ENCODE results near the gene ADNP2.

Gene ADNP2

GRCh38 chr18:80183273-80184050 lies 74.4 kb downstream of the ADNP2 start:
- TF ChIP-seq CTCF (IDR thresholded peaks at IDR 0.05; ENCODE audit: extremely low read depth, insufficient read depth, missing control alignments) = no peak
- in situ Hi-C loops (cut with MboI; ENCODE audit: low pct_unique_long_range_greater_than_20kb, low sequenced_read_pairs, unreplicated experiment) = no loop called here
- no peak for DNase-seq (ENCODE audit: low spot score)

- no peak for TF ChIP-seq CTCF (IDR thresholded peaks at IDR 0.05; ENCODE audit: extremely low read depth, insufficient read depth, missing control alignments)
- DNase-seq (ENCODE audit: low spot score) = no peak
- in situ Hi-C loops (cut with MboI; ENCODE audit: low pct_unique_long_range_greater_than_20kb, low sequenced_read_pairs, unreplicated experiment) = no loop called here
These were observed 75.2 kb downstream of the ADNP2 start for GRCh38 chr18:80184243-80184772.

GRCh38 chr18:80185545-80185944 lies 76.5 kb downstream of the ADNP2 start:
- in situ Hi-C loops (cut with MboI; ENCODE audit: low pct_unique_long_range_greater_than_20kb, low sequenced_read_pairs, unreplicated experiment) = no loop called here
- no peak for TF ChIP-seq CTCF (IDR thresholded peaks at IDR 0.05; ENCODE audit: extremely low read depth, insufficient read depth, missing control alignments)
- DNase-seq (ENCODE audit: low spot score) = no peak

- in situ Hi-C loops (cut with MboI; ENCODE audit: low pct_unique_long_range_greater_than_20kb, low sequenced_read_pairs, unreplicated experiment) = no loop called here
- no peak for DNase-seq (ENCODE audit: low spot score)
These were observed 79.0 kb downstream of the ADNP2 start for GRCh38 chr18:80187956-80188642.

GRCh38 chr18:80188643-80189530 lies 79.8 kb downstream of the ADNP2 start:
- in situ Hi-C loops (cut with MboI; ENCODE audit: low pct_unique_long_range_greater_than_20kb, low sequenced_read_pairs, unreplicated experiment) = no loop called here

More at GRCh38 chr18:80187956-80188642, 79.0 kb downstream of the ADNP2 start:
- TF ChIP-seq CTCF (IDR thresholded peaks at IDR 0.05; ENCODE audit: extremely low read depth, insufficient read depth, missing control alignments) = no peak

More at GRCh38 chr18:80188643-80189530, 79.8 kb downstream of the ADNP2 start:
- TF ChIP-seq CTCF (IDR thresholded peaks at IDR 0.05; ENCODE audit: extremely low read depth, insufficient read depth, missing control alignments) = no peak
- DNase-seq (ENCODE audit: low spot score) = no peak
